ENCODE results near the gene OCA2. TPM values are rescaled to one million over a fixed set of nuclear protein-coding genes. Genes with fewer than 3 reads are reported as not detected.

The OCA2 gene
- total RNA-seq, 1 donor from 2014 or later, result 0.26 TPM

DNA sequence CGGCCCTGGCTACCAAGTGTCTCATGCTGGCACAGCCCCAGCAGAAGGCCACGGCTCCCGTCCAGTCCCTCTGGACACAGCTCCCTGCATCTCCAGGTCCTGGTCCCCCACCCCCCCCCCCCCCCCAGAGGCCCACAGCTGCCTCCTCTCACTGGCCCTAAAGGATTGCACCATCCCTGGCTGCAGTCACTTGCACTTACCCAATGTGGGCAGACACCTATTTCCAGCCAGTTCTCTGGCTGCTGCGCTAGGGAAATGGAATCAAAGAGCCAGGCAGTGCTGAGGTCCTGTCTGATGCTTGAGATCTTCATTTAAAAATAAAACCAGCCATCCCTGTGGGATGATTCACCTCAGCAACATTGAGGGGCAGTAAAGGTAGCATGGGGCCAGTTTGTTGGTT lies 346.4 kb downstream of the OCA2 start:
- no peak for FAIRE-seq
- no peak for DNase-seq (ENCODE audit: low read depth)
- Histone ChIP-seq H3K27me3 (ENCODE audit: control insufficient read depth, insufficient read depth, low read length) (no peaks in the 10 kb centered on the region), H3K4me3 (ENCODE audit: low read depth, low read length) (no peak overlapping the region), H3K36me3 (ENCODE audit: control insufficient read depth, insufficient read depth, low read length) (no peaks in the 10 kb centered on the region)
- TF ChIP-seq, protein P1, sequence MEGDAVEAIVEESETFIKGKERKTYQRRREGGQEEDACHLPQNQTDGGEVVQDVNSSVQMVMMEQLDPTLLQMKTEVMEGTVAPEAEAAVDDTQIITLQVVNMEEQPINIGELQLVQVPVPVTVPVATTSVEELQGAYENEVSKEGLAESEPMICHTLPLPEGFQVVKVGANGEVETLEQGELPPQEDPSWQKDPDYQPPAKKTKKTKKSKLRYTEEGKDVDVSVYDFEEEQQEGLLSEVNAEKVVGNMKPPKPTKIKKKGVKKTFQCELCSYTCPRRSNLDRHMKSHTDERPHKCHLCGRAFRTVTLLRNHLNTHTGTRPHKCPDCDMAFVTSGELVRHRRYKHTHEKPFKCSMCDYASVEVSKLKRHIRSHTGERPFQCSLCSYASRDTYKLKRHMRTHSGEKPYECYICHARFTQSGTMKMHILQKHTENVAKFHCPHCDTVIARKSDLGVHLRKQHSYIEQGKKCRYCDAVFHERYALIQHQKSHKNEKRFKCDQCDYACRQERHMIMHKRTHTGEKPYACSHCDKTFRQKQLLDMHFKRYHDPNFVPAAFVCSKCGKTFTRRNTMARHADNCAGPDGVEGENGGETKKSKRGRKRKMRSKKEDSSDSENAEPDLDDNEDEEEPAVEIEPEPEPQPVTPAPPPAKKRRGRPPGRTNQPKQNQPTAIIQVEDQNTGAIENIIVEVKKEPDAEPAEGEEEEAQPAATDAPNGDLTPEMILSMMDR (IDR thresholded peaks at IDR 0.05; ENCODE audit: insufficient read depth, low read length, severe bottlenecking), result no peak

DNA sequence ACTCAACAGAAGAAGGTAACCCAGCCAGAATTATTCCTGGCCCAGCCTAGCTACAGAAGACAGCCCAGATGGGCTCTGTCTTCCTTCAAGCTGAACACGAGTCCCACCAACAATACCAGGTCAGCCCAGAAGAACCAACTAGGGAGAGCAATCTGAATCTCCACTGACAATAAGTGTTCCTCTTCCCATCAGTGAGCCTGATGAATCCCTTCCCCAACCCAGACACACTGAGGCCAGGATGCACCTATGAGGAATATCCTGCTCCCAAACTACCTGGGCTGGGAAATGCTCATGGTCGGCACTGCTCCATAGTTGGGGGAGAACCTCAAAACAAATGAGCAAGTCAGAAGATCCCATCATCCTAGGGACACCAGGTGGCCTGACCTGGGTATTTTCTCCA lies 351.1 kb downstream of the OCA2 start:
- TF ChIP-seq, protein P1 (IDR thresholded peaks at IDR 0.05; ENCODE audit: insufficient read depth, low read length, severe bottlenecking), result no peak
- FAIRE-seq (no peak), DNase-seq (ENCODE audit: low read depth) (no peak)
- no peak overlapping the region for H3K4me3 ChIP-seq (ENCODE audit: low read depth, low read length)
- H3K36me3 ChIP-seq (ENCODE audit: control insufficient read depth, insufficient read depth, low read length), result no peaks in the 10 kb centered on the region
- H3K27me3 ChIP-seq (ENCODE audit: control insufficient read depth, insufficient read depth, low read length), result no peaks in the 10 kb centered on the region

DNA sequence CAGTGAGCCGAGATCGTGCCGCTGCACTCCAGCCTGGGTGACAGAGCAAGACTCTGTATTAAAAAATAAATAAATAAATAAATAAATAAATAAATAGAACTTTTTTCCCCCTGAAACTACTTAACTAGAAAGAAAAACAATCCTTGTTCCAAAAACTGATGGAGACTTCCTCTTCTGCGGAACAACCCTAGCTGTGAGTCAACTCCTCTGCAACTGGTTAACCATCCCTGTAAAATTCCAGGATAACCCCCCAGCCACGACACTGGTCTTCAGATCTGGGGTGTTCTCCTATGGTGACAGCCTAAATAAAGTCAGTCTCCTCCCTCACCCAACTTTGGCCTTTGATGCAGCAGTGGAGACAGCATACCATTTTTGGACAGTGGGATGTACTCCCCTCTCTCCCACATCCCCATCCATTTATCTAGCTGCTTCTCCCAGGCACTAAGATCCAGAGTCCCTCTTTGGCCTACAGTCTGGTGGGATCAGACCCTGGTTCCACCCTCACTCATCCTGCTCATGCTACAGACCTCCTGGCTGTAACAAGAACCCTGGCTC lies 352.6 kb downstream of the OCA2 start:
- Histone ChIP-seq H3K4me3 (ENCODE audit: low read depth, low read length) (no peak overlapping the region), H3K27me3 (ENCODE audit: control insufficient read depth, insufficient read depth, low read length) (no peaks in the 10 kb centered on the region), H3K36me3 (ENCODE audit: control insufficient read depth, insufficient read depth, low read length) (no peaks in the 10 kb centered on the region)
- TF ChIP-seq, protein P1 (IDR thresholded peaks at IDR 0.05; ENCODE audit: insufficient read depth, low read length, severe bottlenecking), result no peak
- DNase-seq (ENCODE audit: low read depth) (no peak), FAIRE-seq (no peak)

DNA sequence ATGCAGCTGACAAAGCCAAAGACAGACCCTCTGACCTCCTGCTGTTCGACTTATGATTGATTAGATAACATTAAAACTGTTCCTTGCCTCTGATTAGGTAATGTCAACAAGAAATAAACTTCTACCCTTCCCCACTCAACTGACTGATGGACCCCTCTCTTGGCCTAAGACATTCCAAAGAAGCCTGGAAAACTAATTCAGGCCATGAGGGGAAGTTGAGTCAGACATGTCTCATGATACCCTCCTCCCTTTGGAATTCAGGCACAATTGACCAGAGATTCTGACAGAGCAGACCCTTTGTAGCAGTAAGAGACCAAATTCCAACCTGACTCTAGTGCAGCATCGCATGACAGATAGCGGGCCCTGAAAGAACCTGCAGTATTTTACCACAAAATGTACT lies 354.5 kb downstream of the OCA2 start:
- no peak overlapping the region for H3K4me3 ChIP-seq (ENCODE audit: low read depth, low read length)
- H3K36me3 ChIP-seq (ENCODE audit: control insufficient read depth, insufficient read depth, low read length), result no peaks in the 10 kb centered on the region
- FAIRE-seq, result no peak
- TF ChIP-seq, protein P1 (IDR thresholded peaks at IDR 0.05; ENCODE audit: insufficient read depth, low read length, severe bottlenecking), result no peak
- H3K27me3 ChIP-seq (ENCODE audit: control insufficient read depth, insufficient read depth, low read length), result no peaks in the 10 kb centered on the region
- DNase-seq (ENCODE audit: low read depth), result no peak

DNA sequence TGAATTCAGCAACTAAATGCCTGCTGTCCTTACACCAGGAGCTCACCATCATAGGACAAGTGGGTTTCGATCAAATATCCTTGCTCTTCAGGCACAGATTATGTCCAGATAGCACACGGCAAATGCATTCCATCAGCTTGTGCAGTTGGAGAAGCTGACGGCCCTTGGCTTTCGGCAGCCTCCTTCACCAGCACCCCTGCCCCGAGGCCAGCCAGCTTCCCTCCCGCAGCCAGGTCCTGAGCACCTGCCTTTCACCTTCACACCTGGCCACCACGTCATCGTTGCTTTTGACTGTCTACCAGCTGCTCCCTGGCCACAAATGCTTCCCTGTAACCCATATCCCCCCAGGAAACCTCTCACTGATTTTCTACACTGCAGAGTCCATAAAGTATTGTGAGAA lies 355.5 kb downstream of the OCA2 start:
- no peak overlapping the region for H3K4me3 ChIP-seq (ENCODE audit: low read depth, low read length)
- TF ChIP-seq, protein P1 (IDR thresholded peaks at IDR 0.05; ENCODE audit: insufficient read depth, low read length, severe bottlenecking), result no peak
- H3K36me3 ChIP-seq (ENCODE audit: control insufficient read depth, insufficient read depth, low read length), result no peaks in the 10 kb centered on the region
- FAIRE-seq, result no peak
- no peak for DNase-seq (ENCODE audit: low read depth)
- no peaks in the 10 kb centered on the region for H3K27me3 ChIP-seq (ENCODE audit: control insufficient read depth, insufficient read depth, low read length)
